Gastroesophageal sphincter (tissue), 4 donors: ENCODE results near the gene DPEP2. TPM values are rescaled to one million over a fixed set of nuclear protein-coding genes. Genes with fewer than 3 reads are reported as not detected.
A peak's percentile ranks its signal among the peaks of the same experiment; 100 is the strongest.

Source experiments
- ATAC-seq: fragments of 150-250 bp; one replicate; pipeline ENCODE4 v1.9.1; 2016; ENCODE audit warnings: mild to moderate bottlenecking, moderate library complexity
- H3K27ac ChIP-seq, 4 donors: fragments of 200-600 bp; sonication (generic) in 3 of 4; 1 replicate in 3 of 4; 2 replicates in 1 of 4; pipeline ENCODE4 v1.5.1; 2016 to 2019
- H3K27me3 ChIP-seq: fragments of 200-600 bp; sonication (generic); one replicate; pipeline ENCODE4 v1.5.1; 2019
- H3K36me3 ChIP-seq, 2 donors: fragments of 200-600 bp; sonication (generic); one replicate each; pipeline ENCODE4 v1.5.1; 2019; ENCODE audit warnings: control low read depth in 1 of 2
- H3K4me1 ChIP-seq, 3 donors: fragments of 200-600 bp; sonication (generic); 1 replicate in 2 of 3; 2 replicates in 1 of 3; pipeline ENCODE4 v1.5.1; 2016 to 2019; ENCODE audit warnings: control low read depth in 2 of 3
- H3K4me3 ChIP-seq, 2 donors: fragments of 200-600 bp; sonication (generic); one replicate each; pipeline ENCODE4 v1.5.1; 2019; ENCODE audit warnings: mild to moderate bottlenecking in 1 of 2, moderate library complexity in 1 of 2
- H3K9me3 ChIP-seq, 3 donors: fragments of 200-600 bp; sonication (generic); one replicate each; pipeline ENCODE4 v1.5.1; 2017 to 2019; ENCODE audit warnings: control low read depth in 2 of 3
- CTCF ChIP-seq, 4 experiments: fragments of 200-600 bp in 2 of 4; fragments of 450-650 bp in 2 of 4; sonication (generic) in 1 of 4; IDR thresholded peaks; one replicate each; pipeline ENCODE4 v1.5.1; 2017 to 2019; ENCODE audit warnings: antibody characterized with exemption in 4 of 4, mild to moderate bottlenecking in 2 of 4, moderate library complexity in 2 of 4
- EP300 ChIP-seq: sonication (generic); formaldehyde crosslinking; IDR thresholded peaks from one replicate; pipeline ENCODE4 v1.6.1; 2017; ENCODE audit warnings: antibody characterized with exemption, mild to moderate bottlenecking
- POLR2A ChIP-seq, 2 donors: fragments of 450-650 bp; IDR thresholded peaks; one replicate each; pipeline ENCODE4 v1.6.1; 2017; ENCODE audit warnings: antibody characterized with exemption in 2 of 2, mild to moderate bottlenecking in 2 of 2, moderate library complexity in 1 of 2
- POLR2AphosphoS5 ChIP-seq: sonication (generic); formaldehyde crosslinking; IDR thresholded peaks from one replicate; pipeline ENCODE4 v1.6.1; 2017; ENCODE audit warnings: antibody characterized with exemption
- WGBS, 2 donors: methylation state at CpG; one replicate each; pipeline ENCODE4 v1.1.5; 2018; ENCODE audit warnings: low coverage in 1 of 2; 5-methylcytosine and 5-hydroxymethylcytosine counted together
- total RNA-seq, 4 donors: library from RNA; depleted of rRNA; stranded (reverse); fragments of >200 nt; gene quantifications; one replicate each; pipeline ENCODE4 v1.1.0, GENCODE V29; 2016

Gene DPEP2
- total RNA-seq, 4 donors from 2014 or later, result 1.0 to 3.0 (median 1.8) TPM

GRCh38 chr16:67957622-67958021, 41.7 kb downstream of the DPEP2 start:
- no peak for ATAC-seq
- TF ChIP-seq CTCF (IDR thresholded peaks at IDR 0.05) (no peak), POLR2AphosphoS5 (no peak), POLR2A (IDR thresholded peaks at IDR 0.05) (no peak), EP300 (no peak)
- H3K27ac ChIP-seq, result peak overlapping the region in 3 of 4 donors; percentile 13 to 100 (median 98)
- WGBS, 2 donors, result 100% methylated on average over 1 of the region's 9 CpGs; no CpG with 5 or more reads in 1 of the 2 donors
- no peaks in the 10 kb centered on the region for H3K27me3 ChIP-seq
- H3K36me3 ChIP-seq, result peaks cover 0 to 100% of the 10 kb centered on the region in 2 donors
- no peak overlapping the region for H3K4me3 ChIP-seq
- no peaks in the 10 kb centered on the region for H3K9me3 ChIP-seq
- H3K4me1 ChIP-seq, result peaks cover 0 to 62% (median 22%) of the 10 kb centered on the region in 3 donors

- no peak overlapping the region for H3K4me3 ChIP-seq
- H3K4me1 ChIP-seq, result peaks cover 0 to 53% (median 20%) of the 10 kb centered on the region in 3 donors
- peak; percentile 41 for ATAC-seq
- H3K27me3 ChIP-seq, result no peaks in the 10 kb centered on the region
- peaks cover 0 to 100% of the 10 kb centered on the region in 2 donors for H3K36me3 ChIP-seq
- H3K27ac ChIP-seq, result peak overlapping the region in 3 of 4 donors; percentile 14 to 41 (median 27)
- 80 to 83% methylated on average over 1 to 2 of the region's 10 CpGs for WGBS, 2 donors
- TF ChIP-seq CTCF (IDR thresholded peaks at IDR 0.05), result no peak
- no peak for TF ChIP-seq EP300
- TF ChIP-seq POLR2AphosphoS5, result no peak
- no peak for TF ChIP-seq POLR2A (IDR thresholded peaks at IDR 0.05)
- no peaks in the 10 kb centered on the region for H3K9me3 ChIP-seq
Observed at GRCh38 chr16:67954421-67955196, 44.7 kb downstream of the DPEP2 start.

GRCh38 chr16:67953641-67954375, 45.5 kb downstream of the DPEP2 start:
- TF ChIP-seq EP300 (no peak), POLR2A (IDR thresholded peaks at IDR 0.05) (no peak)
- Histone ChIP-seq H3K4me1 (peaks cover 0 to 45% (median 12%) of the 10 kb centered on the region in 3 donors), H3K27ac (peak overlapping the region in 3 of 4 donors; percentile 14 to 41 (median 27)), H3K27me3 (no peaks in the 10 kb centered on the region), H3K9me3 (no peaks in the 10 kb centered on the region), H3K4me3 (no peak overlapping the region), H3K36me3 (peaks cover 0 to 100% of the 10 kb centered on the region in 2 donors)
- 83 to 84% methylated on average over 3 to 4 of the region's 8 CpGs for WGBS, 2 donors
- ATAC-seq, result no peak

GRCh38 chr16:67951485-67951884, 47.8 kb downstream of the DPEP2 start:
- 60% methylated on average over 2 of the region's 12 CpGs; no CpG with 5 or more reads in 1 of the 2 donors for WGBS, 2 donors
- no peak for TF ChIP-seq POLR2A (IDR thresholded peaks at IDR 0.05)
- TF ChIP-seq POLR2AphosphoS5, result peak; percentile 26

GRCh38 chr16:67950335-67950843, 48.9 kb downstream of the DPEP2 start:
- H3K36me3 ChIP-seq, result peaks cover 0 to 100% of the 10 kb centered on the region in 2 donors
- WGBS, 2 donors, result 69 to 82% methylated on average over 2 to 3 of the region's 16 CpGs
- no peaks in the 10 kb centered on the region for H3K27me3 ChIP-seq
- no peak overlapping the region for H3K4me3 ChIP-seq
- H3K4me1 ChIP-seq, result peaks cover 0 to 51% (median 11%) of the 10 kb centered on the region in 3 donors
- H3K9me3 ChIP-seq, result no peaks in the 10 kb centered on the region
- no peak for ATAC-seq
- TF ChIP-seq CTCF (IDR thresholded peaks at IDR 0.05), result no peak
- no peak for TF ChIP-seq POLR2A (IDR thresholded peaks at IDR 0.05)
- no peak for TF ChIP-seq EP300
- TF ChIP-seq POLR2AphosphoS5, result no peak
- H3K27ac ChIP-seq, result peak overlapping the region in 2 of 4 donors; percentile 38 to 64

More at GRCh38 chr16:67951485-67951884, 47.8 kb downstream of the DPEP2 start:
- ATAC-seq, result no peak
- peaks cover 0 to 100% of the 10 kb centered on the region in 2 donors for H3K36me3 ChIP-seq
- no peaks in the 10 kb centered on the region for H3K27me3 ChIP-seq
- H3K27ac ChIP-seq, result peak overlapping the region in 3 of 4 donors; percentile 38 to 70 (median 64)
- H3K4me3 ChIP-seq, result no peak overlapping the region
- no peaks in the 10 kb centered on the region for H3K9me3 ChIP-seq
- peaks cover 0 to 42% (median 11%) of the 10 kb centered on the region in 3 donors for H3K4me1 ChIP-seq
